ENCODE data around the gene ACY1. TPM values are rescaled to one million over a fixed set of nuclear protein-coding genes. Genes with fewer than 3 reads are reported as not detected.

Gene ACY1
- total and polyA plus RNA-seq, 4 donors: 69.5 to 274 (median 238) TPM

- Histone ChIP-seq H3K27me3 (ENCODE audit: control insufficient read depth in 4 of 4, insufficient read depth in 4 of 4, low read length in 3 of 4) (no peaks in the 10 kb centered on the region), H3K27ac (ENCODE audit: low read depth in 1 of 2, low read length in 2 of 2) (no peak overlapping the region), H3K4me3 (ENCODE audit: low read depth in 1 of 3, low read length in 3 of 3) (no peak overlapping the region), H3K4me1 (ENCODE audit: control insufficient read depth in 4 of 4, insufficient read depth in 4 of 4, low read length in 3 of 4) (peaks cover 0 to 18% (median 1%) of the 10 kb centered on the region in 4 donors), H3K9me3 (ENCODE audit: control insufficient read depth in 4 of 4, low read length in 3 of 4) (no peaks in the 10 kb centered on the region), H3K36me3 (ENCODE audit: control insufficient read depth in 4 of 4, insufficient read depth in 3 of 4, low read depth in 1 of 4, low read length in 3 of 4) (no peaks in the 10 kb centered on the region), H3K9ac (ENCODE audit: low read depth in 1 of 2, low read length in 2 of 2) (no peak overlapping the region)
- no peak for TF ChIP-seq CTCF (IDR thresholded peaks at IDR 0.05; ENCODE audit: low read depth, low read length, missing input control)
- no peak for TF ChIP-seq JUND (IDR thresholded peaks at IDR 0.05)
- no peak for TF ChIP-seq ZBTB33 (IDR thresholded peaks at IDR 0.05)
- TF ChIP-seq HNF4A (conservative IDR thresholded peaks at IDR 0.05): no peak
- no peak for TF ChIP-seq TAF1 (conservative IDR thresholded peaks at IDR 0.05)
- no peak for TF ChIP-seq FOXA2 (IDR thresholded peaks at IDR 0.05)
- TF ChIP-seq FOXA1 (IDR thresholded peaks at IDR 0.05): no peak
- no peak for TF ChIP-seq HNF4G (IDR thresholded peaks at IDR 0.05)
- no peak for TF ChIP-seq MAX (IDR thresholded peaks at IDR 0.05)
- no peak for TF ChIP-seq GABPA (IDR thresholded peaks at IDR 0.05 in 1 of 2, conservative IDR thresholded peaks at IDR 0.05 in 1 of 2)
- no peak for TF ChIP-seq SP1 (IDR thresholded peaks at IDR 0.05)
- no peak for TF ChIP-seq EGR1 (IDR thresholded peaks at IDR 0.05; ENCODE audit: low read depth in 2 of 2)
- TF ChIP-seq, protein P1, sequence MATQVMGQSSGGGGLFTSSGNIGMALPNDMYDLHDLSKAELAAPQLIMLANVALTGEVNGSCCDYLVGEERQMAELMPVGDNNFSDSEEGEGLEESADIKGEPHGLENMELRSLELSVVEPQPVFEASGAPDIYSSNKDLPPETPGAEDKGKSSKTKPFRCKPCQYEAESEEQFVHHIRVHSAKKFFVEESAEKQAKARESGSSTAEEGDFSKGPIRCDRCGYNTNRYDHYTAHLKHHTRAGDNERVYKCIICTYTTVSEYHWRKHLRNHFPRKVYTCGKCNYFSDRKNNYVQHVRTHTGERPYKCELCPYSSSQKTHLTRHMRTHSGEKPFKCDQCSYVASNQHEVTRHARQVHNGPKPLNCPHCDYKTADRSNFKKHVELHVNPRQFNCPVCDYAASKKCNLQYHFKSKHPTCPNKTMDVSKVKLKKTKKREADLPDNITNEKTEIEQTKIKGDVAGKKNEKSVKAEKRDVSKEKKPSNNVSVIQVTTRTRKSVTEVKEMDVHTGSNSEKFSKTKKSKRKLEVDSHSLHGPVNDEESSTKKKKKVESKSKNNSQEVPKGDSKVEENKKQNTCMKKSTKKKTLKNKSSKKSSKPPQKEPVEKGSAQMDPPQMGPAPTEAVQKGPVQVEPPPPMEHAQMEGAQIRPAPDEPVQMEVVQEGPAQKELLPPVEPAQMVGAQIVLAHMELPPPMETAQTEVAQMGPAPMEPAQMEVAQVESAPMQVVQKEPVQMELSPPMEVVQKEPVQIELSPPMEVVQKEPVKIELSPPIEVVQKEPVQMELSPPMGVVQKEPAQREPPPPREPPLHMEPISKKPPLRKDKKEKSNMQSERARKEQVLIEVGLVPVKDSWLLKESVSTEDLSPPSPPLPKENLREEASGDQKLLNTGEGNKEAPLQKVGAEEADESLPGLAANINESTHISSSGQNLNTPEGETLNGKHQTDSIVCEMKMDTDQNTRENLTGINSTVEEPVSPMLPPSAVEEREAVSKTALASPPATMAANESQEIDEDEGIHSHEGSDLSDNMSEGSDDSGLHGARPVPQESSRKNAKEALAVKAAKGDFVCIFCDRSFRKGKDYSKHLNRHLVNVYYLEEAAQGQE (IDR thresholded peaks at IDR 0.05): no peak
- no peak for TF ChIP-seq ATF3 (IDR thresholded peaks at IDR 0.05)
- TF ChIP-seq RXRA (IDR thresholded peaks at IDR 0.05): no peak
- TF ChIP-seq NR2F2 (IDR thresholded peaks at IDR 0.05): no peak
- no peak for DNase-seq (ENCODE audit: low spot score)
- 78% methylated on average over 6 of the region's 6 CpGs for WGBS
Measured at GRCh38 chr3:52002748-52003147, 19.4 kb downstream of the ACY1 start.
